CD14-positive monocyte (primary cell): ENCODE measurements around the gene PRKAG3. TPM values are rescaled to one million over a fixed set of nuclear protein-coding genes. Genes with fewer than 3 reads are reported as not detected.

Source experiments
- DNase-seq, 3 donors: peaks; one replicate each; pipeline ENCODE4 v3.0.0-alpha.2; 2011 to 2022
- H2AFZ ChIP-seq: 2 replicates; pipeline ENCODE4 v1.6.0; 2012; ENCODE audit warnings: mild to moderate bottlenecking, low read depth, low read length, inconsistent platforms; ENCODE audit not compliant: insufficient read depth, poor library complexity, severe bottlenecking
- H3K27ac ChIP-seq, 2 donors: 1 replicate in 1 of 2; 2 replicates in 1 of 2; pipeline ENCODE4 v1.5.1; 2012 to 2013; ENCODE audit warnings: low read length in 2 of 2, control low read depth in 1 of 2, inconsistent platforms in 1 of 2, low read depth in 1 of 2, mild to moderate bottlenecking in 1 of 2
- H3K27me3 ChIP-seq, 2 donors: one replicate each; pipeline versions ENCODE4 v1.6.0 to v1.6.1; 2011 to 2013; ENCODE audit warnings: low read length in 2 of 2; ENCODE audit not compliant: control insufficient read depth in 2 of 2, insufficient read depth in 2 of 2
- H3K36me3 ChIP-seq, 2 donors: replicated peaks in 1 of 2; 1 replicate in 1 of 2; 2 replicates in 1 of 2; pipeline versions ENCODE4 v1.5.1 to v1.6.1; 2012 to 2013; ENCODE audit warnings: low read length in 2 of 2, control low read depth in 1 of 2, inconsistent platforms in 1 of 2, mild to moderate bottlenecking in 1 of 2; ENCODE audit not compliant: insufficient read depth in 2 of 2, control insufficient read depth in 1 of 2
- H3K4me1 ChIP-seq, 2 donors: 1 replicate in 1 of 2; 2 replicates in 1 of 2; pipeline versions ENCODE4 v1.5.1 to v1.6.1; 2012 to 2013; ENCODE audit warnings: low read length in 2 of 2, control low read depth in 1 of 2, inconsistent platforms in 1 of 2, mild to moderate bottlenecking in 1 of 2, moderate library complexity in 1 of 2; ENCODE audit not compliant: insufficient read depth in 2 of 2, control insufficient read depth in 1 of 2
- H3K4me2 ChIP-seq: replicated peaks from 2 replicates; pipeline ENCODE3; 2012; ENCODE audit warnings: low read length, moderate library complexity, mild to moderate bottlenecking; ENCODE audit not compliant: poor library complexity, severe bottlenecking; ENCODE audit errors: extremely low read depth
- H3K4me3 ChIP-seq, 3 experiments: fragments of 200-600 bp in 1 of 3; sonication (generic) in 1 of 3; replicated peaks in 1 of 3; 1 replicate in 2 of 3; 2 replicates in 1 of 3; pipeline ENCODE4 v1.5.1; 2011 to 2013; ENCODE audit warnings: low read length in 3 of 3, mild to moderate bottlenecking in 3 of 3, control low read depth in 2 of 3, low read depth in 2 of 3, inconsistent platforms in 1 of 3, moderate library complexity in 1 of 3
- H3K79me2 ChIP-seq: 2 replicates; pipeline ENCODE4 v1.6.0; 2012; ENCODE audit warnings: mild to moderate bottlenecking, control low read depth, inconsistent platforms, low read length, moderate library complexity; ENCODE audit not compliant: insufficient read depth
- H3K9ac ChIP-seq: 2 replicates; pipeline ENCODE4 v1.6.0; 2017; ENCODE audit warnings: low read length, mild to moderate bottlenecking; ENCODE audit not compliant: insufficient read depth, poor library complexity, severe bottlenecking
- H3K9me3 ChIP-seq, 2 donors: replicated peaks in 1 of 2; 1 replicate in 1 of 2; 2 replicates in 1 of 2; pipeline versions ENCODE4 v1.5.1 to v1.6.1; 2012 to 2013; ENCODE audit warnings: low read length in 2 of 2, control low read depth in 1 of 2; ENCODE audit not compliant: control insufficient read depth in 1 of 2, insufficient read depth in 1 of 2
- H4K20me1 ChIP-seq: 2 replicates; pipeline ENCODE4 v1.6.0; 2012; ENCODE audit warnings: mild to moderate bottlenecking, low read length, control low read depth, moderate library complexity; ENCODE audit not compliant: insufficient read depth
- H3K27ac Mint-ChIP-seq, 7 donors: one replicate each; pipeline ENCODE4 v1.8.0; 2020; ENCODE audit warnings: mild to moderate bottlenecking in 7 of 7, mixed read lengths in 7 of 7, moderate library complexity in 6 of 7, inconsistent platforms in 2 of 7
- H3K27me3 Mint-ChIP-seq, 3 donors: one replicate each; pipeline ENCODE4 v1.8.0; 2021 to 2022; ENCODE audit warnings: low read depth in 3 of 3, mild to moderate bottlenecking in 3 of 3, mixed read lengths in 3 of 3, moderate library complexity in 3 of 3, inconsistent platforms in 1 of 3
- H3K36me3 Mint-ChIP-seq, 2 donors: one replicate each; pipeline ENCODE4 v1.8.0; 2020; ENCODE audit warnings: mixed read lengths in 2 of 2, inconsistent platforms in 1 of 2, mild to moderate bottlenecking in 1 of 2
- H3K4me1 Mint-ChIP-seq: one replicate; pipeline ENCODE4 v1.8.0; 2020; ENCODE audit warnings: mild to moderate bottlenecking, mixed read lengths
- H3K4me3 Mint-ChIP-seq, 2 donors: one replicate each; pipeline ENCODE4 v1.8.0; 2020; ENCODE audit warnings: mild to moderate bottlenecking in 2 of 2, mixed read lengths in 2 of 2, moderate library complexity in 1 of 2
- H3K9me3 Mint-ChIP-seq, 7 donors: one replicate each; pipeline ENCODE4 v1.8.0; 2020 to 2022; ENCODE audit warnings: mixed read lengths in 7 of 7, mild to moderate bottlenecking in 6 of 7, moderate library complexity in 6 of 7, inconsistent platforms in 2 of 7
- WGBS: methylation state at CpG from one replicate; pipeline ENCODE4 v1.1.5; 2013; ENCODE audit warnings: missing lambda C conversion rate; ENCODE audit not compliant: insufficient coverage; 5-methylcytosine and 5-hydroxymethylcytosine counted together
- intact Hi-C, 2 donors: fragments of 100-400 bp; cut with micrococcal nuclease; formaldehyde crosslinking; loops; one replicate each; pipeline versions ENCODE4 v1.15.0 to v1.15.1; 2023
- polyA plus RNA-seq, 3 donors: library from polyadenylated mRNA; depleted of rRNA in 1 of 3; unstranded in 2 of 3; stranded (reverse) in 1 of 3; fragments of 300-500 nt in 2 of 3; fragments of >200 nt in 1 of 3; fragmentation: Illumina TruSeq in 2 of 3; gene quantifications; 1 replicate in 2 of 3; 2 replicates in 1 of 3; pipeline ENCODE4 v1.2.3, GENCODE V29; 2012 to 2021
- TF ChIP-seq, protein P1 (sequence below): fragments of 200-600 bp; IDR thresholded peaks from one replicate; pipeline ENCODE4 v1.8.0; 2022; ENCODE audit warnings: antibody characterized with exemption, mild to moderate bottlenecking

PRKAG3 gene
- polyA plus RNA-seq, 3 donors: not detected

DNA sequence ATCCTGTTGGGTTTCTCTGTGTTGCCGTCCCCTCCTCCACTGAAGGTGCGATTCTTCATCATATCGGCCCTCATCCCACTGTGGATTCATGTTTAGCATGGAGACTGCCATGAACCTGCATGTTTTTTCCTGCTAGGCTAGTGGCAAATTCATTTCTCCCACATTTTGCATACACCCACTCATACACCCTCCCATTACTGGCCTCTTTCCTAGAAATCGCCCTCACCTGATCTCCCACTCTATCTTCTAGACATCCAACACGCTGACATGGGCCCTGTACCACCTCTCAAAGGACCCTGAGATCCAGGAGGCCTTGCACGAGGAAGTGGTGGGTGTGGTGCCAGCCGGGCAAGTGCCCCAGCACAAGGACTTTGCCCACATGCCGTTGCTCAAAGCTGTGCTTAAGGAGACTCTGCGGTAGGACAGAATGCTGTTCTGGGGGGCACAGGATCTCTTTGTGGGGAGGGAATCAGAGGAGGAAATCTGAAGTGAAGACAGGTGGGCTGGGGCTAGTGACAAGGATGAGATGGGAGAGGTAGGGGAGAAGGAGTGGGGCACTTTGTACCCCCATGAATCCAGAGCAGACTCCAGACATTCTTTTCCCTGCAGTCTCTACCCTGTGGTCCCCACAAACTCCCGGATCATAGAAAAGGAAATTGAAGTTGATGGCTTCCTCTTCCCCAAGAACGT is 17.7 kb downstream of the PRKAG3 start:
- 73% methylated on average over 8 of the region's 11 CpGs for WGBS
- TF ChIP-seq, protein P1, sequence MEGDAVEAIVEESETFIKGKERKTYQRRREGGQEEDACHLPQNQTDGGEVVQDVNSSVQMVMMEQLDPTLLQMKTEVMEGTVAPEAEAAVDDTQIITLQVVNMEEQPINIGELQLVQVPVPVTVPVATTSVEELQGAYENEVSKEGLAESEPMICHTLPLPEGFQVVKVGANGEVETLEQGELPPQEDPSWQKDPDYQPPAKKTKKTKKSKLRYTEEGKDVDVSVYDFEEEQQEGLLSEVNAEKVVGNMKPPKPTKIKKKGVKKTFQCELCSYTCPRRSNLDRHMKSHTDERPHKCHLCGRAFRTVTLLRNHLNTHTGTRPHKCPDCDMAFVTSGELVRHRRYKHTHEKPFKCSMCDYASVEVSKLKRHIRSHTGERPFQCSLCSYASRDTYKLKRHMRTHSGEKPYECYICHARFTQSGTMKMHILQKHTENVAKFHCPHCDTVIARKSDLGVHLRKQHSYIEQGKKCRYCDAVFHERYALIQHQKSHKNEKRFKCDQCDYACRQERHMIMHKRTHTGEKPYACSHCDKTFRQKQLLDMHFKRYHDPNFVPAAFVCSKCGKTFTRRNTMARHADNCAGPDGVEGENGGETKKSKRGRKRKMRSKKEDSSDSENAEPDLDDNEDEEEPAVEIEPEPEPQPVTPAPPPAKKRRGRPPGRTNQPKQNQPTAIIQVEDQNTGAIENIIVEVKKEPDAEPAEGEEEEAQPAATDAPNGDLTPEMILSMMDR: no peak
- H3K9me3 ChIP-seq: no peaks in the 10 kb centered on the region
- peaks cover 17 to 77% of the 10 kb centered on the region in 2 donors for H3K36me3 ChIP-seq
- intact Hi-C loops: no loop called here
- H3K4me2 ChIP-seq: no peak overlapping the region
- peak overlapping the region in 3 of 7 donors; percentile 38 to 87 (median 65) for H3K27ac Mint-ChIP-seq
- H2AFZ ChIP-seq: no peak overlapping the region
- H3K4me3 ChIP-seq: no peak overlapping the region
- DNase-seq: no peak
- peaks cover 34% of the 10 kb centered on the region for H3K4me1 Mint-ChIP-seq
- peaks cover 15 to 32% (median 17%) of the 10 kb centered on the region in 3 donors for H3K27me3 Mint-ChIP-seq
- no peak overlapping the region for H3K9ac ChIP-seq
- no peaks in the 10 kb centered on the region for H3K79me2 ChIP-seq
- no peak overlapping the region for H3K27ac ChIP-seq
- H3K4me3 Mint-ChIP-seq: peak overlapping the region in 1 of 2 donors; percentile 53
- peaks cover 0 to 8% (median 2%) of the 10 kb centered on the region in 7 donors for H3K9me3 Mint-ChIP-seq
- H3K36me3 Mint-ChIP-seq: peaks cover 83 to 85% of the 10 kb centered on the region in 2 donors
- H3K27me3 ChIP-seq: peaks cover 0 to 3% of the 10 kb centered on the region in 2 donors
- H4K20me1 ChIP-seq: peaks cover 27% of the 10 kb centered on the region
- H3K4me1 ChIP-seq: peaks cover 13 to 22% of the 10 kb centered on the region in 2 donors

DNA sequence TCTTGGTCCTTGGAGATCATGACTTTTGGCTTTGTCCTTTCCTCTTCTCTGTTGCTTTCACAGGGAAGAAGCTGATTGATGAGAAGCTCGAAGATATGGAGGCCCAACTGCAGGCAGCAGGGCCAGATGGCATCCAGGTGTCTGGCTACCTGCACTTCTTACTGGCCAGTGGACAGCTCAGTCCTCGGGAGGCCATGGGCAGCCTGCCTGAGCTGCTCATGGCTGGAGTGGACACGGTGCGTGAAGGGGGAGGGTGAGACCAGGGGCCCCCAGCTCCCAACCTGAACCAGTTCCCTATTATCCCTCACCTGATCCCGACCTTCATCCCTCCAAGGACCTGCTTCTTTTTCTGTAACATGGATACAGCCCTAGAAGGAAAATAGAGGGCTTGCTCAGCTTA is 18.7 kb downstream of the PRKAG3 start:
- H3K9me3 ChIP-seq: no peaks in the 10 kb centered on the region
- no peak overlapping the region for H3K4me3 Mint-ChIP-seq
- intact Hi-C loops: no loop called here
- TF ChIP-seq, protein P1: no peak
- no peak overlapping the region for H3K27ac Mint-ChIP-seq
- H4K20me1 ChIP-seq: peaks cover 27% of the 10 kb centered on the region
- H3K4me3 ChIP-seq: no peak overlapping the region
- H3K27me3 Mint-ChIP-seq: peaks cover 15 to 32% (median 17%) of the 10 kb centered on the region in 3 donors
- no peaks in the 10 kb centered on the region for H3K79me2 ChIP-seq
- H3K9ac ChIP-seq: no peak overlapping the region
- H3K36me3 ChIP-seq: peaks cover 17 to 68% of the 10 kb centered on the region in 2 donors
- H3K4me1 Mint-ChIP-seq: peaks cover 26% of the 10 kb centered on the region
- no peak overlapping the region for H3K27ac ChIP-seq
- DNase-seq: no peak
- H3K36me3 Mint-ChIP-seq: peaks cover 74% of the 10 kb centered on the region in 2 donors
- 94% methylated on average over 2 of the region's 5 CpGs for WGBS
- H3K27me3 ChIP-seq: peaks cover 0 to 3% of the 10 kb centered on the region in 2 donors
- no peak overlapping the region for H2AFZ ChIP-seq
- peaks cover 0 to 8% (median 2%) of the 10 kb centered on the region in 7 donors for H3K9me3 Mint-ChIP-seq
- H3K4me2 ChIP-seq: no peak overlapping the region
- H3K4me1 ChIP-seq: peaks cover 13 to 21% of the 10 kb centered on the region in 2 donors
